CD4-positive, alpha-beta T cell treated with Interleukin-17A for 4 hours (primary cell): ENCODE results near the gene DNAJC17.

Source experiments
- DNase-seq: peaks from one replicate; pipeline ENCODE4 v3.0.0-alpha.2; 2020; ENCODE audit warnings: mixed read lengths

Gene DNAJC17

DNA sequence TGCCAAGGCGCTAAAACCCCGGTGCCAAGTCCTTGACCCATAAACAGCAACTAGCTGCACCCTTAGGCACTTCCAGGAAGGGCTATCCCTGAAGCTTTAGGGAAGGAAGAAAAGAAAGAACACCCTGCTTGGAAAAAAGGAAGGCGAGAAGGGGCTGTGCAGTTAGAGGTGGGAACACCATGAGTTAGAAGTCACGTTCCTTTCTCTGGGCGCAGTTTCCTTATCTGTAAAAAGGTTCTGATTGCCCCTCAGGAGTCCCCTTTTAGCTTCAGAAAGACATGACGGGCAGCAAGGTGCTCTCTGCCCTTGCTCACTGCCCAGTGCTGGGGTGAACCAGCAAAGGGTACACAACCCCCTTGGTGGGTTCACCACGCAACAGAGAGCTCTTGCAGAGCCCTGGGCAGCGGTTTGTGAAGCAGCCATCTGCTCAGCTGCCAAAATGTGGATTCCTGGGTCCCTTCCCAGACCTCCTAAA is 42.6 kb downstream of the DNAJC17 start:
- DNase-seq, result no peak

DNA sequence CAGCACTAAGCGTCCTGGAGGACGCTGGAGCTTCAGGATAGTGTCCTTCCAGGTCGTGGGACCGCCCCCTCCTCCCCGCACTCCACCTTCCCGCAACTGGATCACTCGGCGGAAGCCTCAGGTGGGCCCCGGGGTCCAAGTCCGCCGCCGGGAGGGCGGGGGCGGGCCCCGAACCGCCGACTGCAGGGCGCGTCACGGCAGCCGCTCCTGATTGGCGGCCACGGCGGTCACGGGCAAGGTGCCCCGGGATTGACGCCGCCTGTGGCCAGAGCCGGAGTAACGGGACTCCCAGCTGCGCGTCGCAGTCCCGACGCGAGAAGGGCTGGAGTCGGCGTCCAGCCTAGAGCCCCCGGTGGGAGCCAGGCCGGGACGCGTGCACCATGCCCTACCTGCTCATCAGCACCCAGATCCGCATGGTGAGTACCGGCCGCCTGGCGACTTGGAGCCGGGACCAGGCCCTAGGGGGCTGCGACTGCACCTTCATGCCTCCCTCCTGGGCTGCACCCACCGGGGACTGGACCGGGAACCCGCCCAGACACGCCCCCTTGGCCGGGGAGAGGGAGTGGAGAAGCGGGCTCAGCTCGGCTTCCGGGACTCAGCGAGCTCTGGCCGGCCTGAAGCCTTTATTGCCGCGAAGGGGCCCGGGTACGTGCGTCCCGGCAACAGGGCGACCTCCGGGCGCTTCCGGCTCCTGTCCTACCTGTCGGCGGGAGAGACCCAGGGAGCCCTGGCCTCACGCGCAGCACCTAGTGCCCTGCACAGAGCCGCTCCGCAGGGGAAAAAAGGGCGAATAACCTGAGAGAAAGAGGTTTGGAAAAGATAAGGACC is 43.3 kb downstream of the DNAJC17 start, which contains the start of gene GCHFR:
TSS of gene GCHFR (plus strand) at position 268 of the 828 bp plus-strand sequence. CDS start at position 381, 113 bp downstream.
- peak; percentile 78 for DNase-seq

DNA sequence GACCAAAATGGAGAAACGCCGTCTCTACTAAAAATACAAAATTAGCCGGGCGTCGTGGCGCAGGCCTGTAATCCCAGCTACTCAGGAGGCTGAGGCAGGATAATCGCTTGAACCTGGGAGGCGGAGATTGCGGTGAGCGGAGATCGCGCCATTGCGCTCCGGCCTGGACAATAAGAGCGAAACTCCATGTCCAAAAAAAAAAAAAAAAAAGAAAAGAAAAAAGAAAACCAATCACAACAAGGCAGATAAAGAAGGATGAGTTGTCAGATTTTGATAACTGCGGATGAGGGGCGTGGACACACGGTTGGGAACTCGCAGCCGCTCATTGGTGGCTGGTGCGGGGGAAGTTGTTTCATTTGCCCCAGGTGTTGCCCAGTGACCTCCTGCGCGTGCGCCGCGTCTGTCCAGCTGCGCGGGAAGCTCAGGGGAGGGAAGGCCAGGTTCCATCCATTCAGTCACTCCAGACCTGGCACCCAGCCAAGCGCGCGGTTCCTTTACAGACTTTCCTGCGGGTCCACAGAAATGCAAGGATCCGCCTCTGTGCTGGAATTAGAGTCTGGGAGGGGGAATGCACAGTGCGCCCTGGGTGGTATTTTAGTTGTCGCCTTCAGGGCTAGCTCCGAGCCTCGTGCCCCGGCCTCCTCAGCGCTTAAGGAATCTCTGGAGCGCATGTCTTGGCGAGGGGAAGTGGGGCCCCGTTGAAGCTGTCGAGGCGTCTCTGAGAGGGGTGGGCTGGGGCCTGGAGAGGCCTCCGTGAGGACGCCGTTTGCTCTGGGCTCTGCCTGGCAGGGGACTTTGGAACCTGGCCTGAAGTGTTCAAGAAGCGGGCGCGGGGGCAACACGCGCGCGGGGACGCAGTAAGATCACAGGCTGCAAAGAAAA is 44.1 kb downstream of the DNAJC17 start:
- DNase-seq, result peak; percentile 56

- DNase-seq, result no peak
These were observed 47.3 kb downstream of the DNAJC17 start for GRCh38 chr15:40759961-40760360.

- no peak for DNase-seq
These were observed 50.3 kb downstream of the DNAJC17 start for GRCh38 chr15:40756938-40757337.

- DNase-seq, result no peak
These were observed 51.5 kb downstream of the DNAJC17 start for GRCh38 chr15:40755812-40756208.

DNA sequence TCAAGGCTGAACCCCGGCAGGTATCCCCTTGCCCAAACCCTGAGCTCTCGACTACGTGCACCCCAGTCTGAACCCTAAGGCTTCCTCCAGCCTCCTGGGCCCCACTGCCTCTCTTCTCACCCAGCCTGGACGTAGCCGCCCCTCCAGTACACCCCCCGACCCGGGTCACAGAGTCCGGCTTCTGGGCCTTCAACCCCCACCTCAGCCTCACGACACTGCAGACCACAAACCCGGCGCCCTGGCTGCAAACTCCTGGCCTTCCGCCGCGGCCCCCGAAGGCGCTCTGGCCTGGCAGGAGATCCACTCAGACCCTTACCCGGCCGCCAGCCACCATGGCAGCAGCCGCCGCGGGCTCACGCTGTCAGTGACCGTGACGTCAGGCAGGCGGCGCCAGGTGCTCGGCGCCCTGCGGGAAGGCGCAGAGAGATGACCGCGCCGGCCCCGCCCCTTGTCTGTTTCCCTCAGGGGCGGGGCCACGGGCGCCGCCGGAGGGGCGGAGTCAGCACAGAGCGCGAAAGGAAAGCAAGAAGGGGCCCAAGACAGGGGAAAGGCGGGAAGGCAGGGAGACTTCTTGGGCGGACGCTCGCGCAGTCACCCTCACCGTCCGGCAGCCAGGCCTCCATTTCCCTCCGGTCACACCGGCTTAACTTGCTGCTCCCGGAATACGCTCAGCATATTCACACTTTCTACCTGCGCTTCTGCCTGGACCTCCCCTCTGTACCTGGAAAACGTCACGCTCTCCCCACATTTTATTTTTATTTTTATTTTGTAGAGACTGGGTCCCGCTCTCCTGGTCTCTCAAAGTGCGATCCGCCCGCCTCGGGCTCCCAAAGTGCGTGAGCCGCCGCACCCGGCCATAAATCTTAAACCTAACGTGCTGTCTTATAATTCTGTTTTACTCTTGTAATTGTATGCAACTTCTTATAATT is 52.1 kb downstream of the DNAJC17 start, which contains the start of gene RMDN3:
TSS of gene RMDN3 (minus strand) at position 372 of the 929 bp plus-strand sequence. CDS start 471 bp downstream, outside the sequence.
- DNase-seq, result peak; percentile 95

DNA sequence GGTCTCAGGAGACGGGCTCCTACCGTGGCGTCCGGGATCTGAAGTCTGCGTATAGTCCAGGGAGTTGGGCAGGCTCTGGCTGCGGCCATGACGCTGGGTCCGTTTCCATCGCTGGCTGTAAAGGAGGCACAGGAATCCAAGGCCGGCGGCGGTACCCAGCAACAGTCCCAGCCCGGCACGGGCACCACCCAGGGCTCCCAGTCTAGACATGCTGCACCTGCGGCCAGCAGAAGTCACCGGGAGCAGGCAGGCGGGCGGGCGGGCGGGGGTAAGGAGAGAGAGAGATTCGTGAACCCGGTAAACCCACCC is 52.7 kb downstream of the DNAJC17 start:
- peak; percentile 26 for DNase-seq

DNA sequence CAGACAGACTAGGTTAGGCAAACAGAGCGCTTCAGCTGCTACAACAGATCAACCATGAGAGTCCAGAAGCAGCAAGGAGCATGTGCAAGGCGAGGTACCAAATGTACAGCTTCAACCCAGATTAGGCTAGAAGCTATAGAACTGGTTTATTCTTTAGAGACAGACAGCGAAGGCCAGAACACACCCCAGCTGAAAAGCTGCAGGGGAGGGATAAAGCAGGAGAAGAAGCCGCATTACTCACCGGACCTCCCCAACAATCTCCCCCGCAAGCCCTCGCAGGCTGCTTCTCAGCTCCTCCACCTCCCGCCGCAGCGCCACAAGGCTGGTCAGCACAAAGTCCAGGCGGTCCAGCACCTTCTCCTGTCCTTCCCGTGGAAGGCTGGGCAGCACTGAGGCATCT is 55.5 kb downstream of the DNAJC17 start:
- no peak for DNase-seq

DNA sequence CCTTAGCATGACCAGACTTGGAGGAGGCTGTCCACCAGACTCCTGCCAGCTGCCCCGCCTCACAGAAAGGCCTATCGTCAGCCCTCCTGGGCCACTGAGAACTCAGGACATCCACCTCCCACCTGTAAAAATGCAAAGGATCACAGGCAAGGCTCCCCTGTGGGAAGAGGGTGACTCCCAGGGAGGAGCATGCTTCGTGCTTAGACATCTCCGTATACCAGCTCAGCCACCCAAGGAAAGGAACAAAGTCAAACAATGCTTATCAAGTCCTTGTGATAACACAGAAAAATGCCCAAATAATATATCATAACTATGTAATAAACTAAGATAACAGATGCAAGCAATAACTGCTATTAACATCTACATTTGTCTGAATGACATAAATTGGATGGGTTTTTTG is 56.4 kb downstream of the DNAJC17 start:
- DNase-seq, result no peak

GRCh38 chr15:40749151-40749630 is 58.1 kb downstream of the DNAJC17 start:
- DNase-seq, result no peak

DNA sequence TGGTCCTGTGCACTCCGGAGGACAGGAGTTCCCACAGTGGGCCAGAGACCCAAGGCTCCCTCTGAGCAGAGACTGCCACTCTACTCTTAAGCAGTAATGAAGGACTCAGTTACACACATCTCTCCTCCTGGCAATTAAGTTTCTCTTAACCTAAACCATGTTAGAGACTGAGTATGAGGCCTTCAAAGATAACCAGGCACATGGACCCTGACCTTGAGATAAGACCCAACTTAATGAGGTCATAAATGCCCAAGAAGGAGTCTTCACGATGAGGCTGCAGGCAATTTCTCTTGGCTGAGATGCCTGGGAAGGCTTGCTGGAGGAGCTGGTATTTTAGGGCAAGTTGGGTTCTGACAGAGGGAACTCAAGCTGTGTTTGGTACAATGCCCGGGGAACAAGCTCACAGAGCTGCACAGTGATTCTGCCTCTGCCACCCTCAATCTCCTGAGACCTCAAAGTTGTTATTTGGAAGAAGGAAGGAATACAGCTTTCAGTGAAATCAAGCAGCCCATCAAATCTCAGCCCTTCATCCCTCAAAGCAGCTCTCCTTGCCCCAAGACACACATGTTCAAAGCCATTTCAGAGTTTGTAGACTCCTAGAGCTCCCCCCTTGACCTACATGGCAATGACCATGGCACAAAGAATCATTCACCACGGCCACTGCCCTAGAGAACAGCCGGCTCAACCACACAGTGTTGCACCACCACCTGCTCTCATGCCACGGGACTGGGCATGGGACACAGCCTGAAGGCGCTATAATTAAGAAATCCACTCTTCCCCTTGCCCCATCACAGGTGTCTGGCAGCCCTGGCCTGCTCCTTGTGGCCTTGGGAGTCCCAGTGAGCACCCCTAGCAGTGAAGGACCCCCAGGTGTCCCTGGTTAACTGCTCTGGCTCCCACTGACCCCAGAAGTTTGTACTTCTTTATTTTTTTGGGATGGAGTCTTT is 59.3 kb downstream of the DNAJC17 start:
- DNase-seq, result no peak

DNA sequence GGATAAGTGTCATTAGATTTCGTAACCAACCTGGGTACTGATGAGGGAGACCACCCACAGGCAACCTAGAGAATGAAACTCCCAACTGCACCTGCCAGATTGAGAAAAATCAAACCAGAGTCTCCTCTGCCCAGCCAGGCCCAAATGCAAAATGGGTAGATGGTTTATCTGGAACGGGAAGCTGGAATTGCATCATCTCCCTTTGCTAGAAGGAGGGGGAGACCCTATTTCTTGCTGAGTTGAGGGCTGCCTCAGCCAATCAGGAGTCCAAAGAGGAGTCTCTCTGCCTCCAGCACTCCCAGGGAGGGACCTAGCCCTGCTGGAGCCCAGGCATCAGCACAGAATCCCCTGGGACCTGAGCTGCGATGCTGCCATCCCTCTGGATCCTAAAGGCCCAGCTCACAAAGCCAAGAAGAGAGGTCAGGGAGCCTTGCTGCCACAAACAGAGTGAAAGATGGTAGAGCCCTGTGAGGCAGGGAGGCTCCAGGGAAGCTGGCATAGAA is 60.3 kb downstream of the DNAJC17 start:
- no peak for DNase-seq

DNA sequence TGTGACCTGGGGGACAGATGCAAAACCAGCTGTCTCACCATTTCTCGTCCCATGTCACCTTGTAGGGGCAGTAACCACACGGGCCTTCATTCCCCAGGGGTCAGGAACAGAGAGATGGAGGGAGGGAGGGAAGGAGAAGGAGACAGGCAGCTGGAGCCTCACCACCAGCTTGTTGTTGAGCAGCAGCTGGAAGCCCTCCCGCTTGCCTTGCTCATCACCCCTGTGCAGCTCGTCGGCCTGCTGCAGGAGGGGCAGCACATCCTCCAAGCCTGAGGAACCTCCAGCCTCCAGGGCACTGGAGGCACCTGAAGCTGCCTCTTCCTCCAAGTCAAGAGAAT is 62.5 kb downstream of the DNAJC17 start:
- DNase-seq, result no peak

GRCh38 chr15:40743921-40744814 is 63.1 kb downstream of the DNAJC17 start:
- DNase-seq, result peak; percentile 66

DNA sequence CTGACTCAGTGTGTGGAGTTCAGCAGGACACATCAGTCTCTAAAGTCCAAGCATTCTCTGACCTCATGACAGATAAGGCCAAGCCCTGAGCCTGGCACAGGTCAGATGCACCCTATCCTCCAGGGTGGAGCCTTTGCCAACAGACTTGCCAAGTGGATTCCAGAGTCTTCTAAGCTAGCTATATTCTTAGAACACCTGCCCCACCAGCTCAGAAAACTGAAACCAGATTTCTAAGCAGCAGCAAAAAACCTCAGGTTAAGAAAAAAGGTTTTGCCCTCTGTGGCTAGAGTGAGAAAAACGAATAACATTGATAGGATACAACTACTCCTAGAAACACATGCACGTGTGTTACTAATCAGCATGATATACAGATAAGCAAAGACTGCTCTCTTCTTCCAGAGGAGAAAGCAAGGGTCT is 63.8 kb downstream of the DNAJC17 start:
- DNase-seq, result no peak

- DNase-seq, result no peak
These were observed 67.4 kb downstream of the DNAJC17 start for GRCh38 chr15:40739854-40740253.

GRCh38 chr15:40739047-40739446 is 68.2 kb downstream of the DNAJC17 start:
- DNase-seq, result no peak

- DNase-seq, result no peak
These were observed 70.2 kb downstream of the DNAJC17 start for GRCh38 chr15:40737048-40737447.

- no peak for DNase-seq
These were observed 70.7 kb downstream of the DNAJC17 start for GRCh38 chr15:40736575-40736974.
